RCC 7860 (cell line): ENCODE measurements around the gene ZNF497.
"Not testable (repeated sequence)": the region's sequence is repeated elsewhere in the genome, so short reads cannot be mapped to it uniquely, and the experiment has no call there.

Source experiments
- DNase-seq: peaks from one replicate; pipeline ENCODE4 v3.0.0-alpha.2; 2015; ENCODE audit warnings: low spot score
- FAIRE-seq: peaks from 2 replicates; lab custom pipeline; 2012; peaks lifted over from hg19 to GRCh38; lab: Jason Lieb, UNC

ZNF497 gene

DNA sequence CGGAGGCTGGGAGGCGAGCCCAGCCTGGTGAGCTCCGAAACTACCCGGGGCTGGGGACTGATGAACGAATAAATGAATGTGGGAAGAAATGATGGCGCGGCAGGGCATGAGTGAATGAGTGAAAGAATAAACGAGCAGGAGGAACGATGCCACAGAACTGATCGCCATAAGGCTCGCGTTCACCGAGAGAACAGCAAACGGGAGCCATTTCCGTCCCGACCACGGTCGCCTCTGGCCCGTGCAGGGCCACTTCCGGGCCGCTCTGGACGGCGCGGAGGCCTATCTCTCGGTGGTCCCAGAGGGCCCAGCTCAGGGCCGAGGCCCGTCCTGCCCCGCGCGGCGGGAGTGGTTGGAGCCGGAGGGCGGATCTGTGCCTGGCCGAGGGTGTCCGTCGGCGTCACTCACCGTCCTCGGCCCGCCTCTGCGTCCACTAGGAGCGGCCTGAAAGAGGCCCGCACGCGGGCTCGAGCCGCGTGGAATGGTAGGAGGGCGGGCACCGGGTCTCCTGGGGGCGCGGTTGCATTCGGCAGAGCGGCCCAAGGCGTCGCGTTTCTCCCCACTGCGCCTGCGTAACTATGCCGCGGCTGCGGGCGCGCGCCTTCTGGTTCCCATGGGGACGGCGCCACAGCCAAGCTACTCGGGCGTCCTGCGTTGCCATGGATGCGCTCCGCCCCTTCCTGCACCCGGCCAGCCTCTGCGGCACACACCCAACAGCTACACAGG, at the start of gene ZNF497:
Gene ZNF497 (minus strand): TSS at position 480 of the 723 bp plus-strand sequence. CDS start 5,116 bp downstream, outside the sequence.
- DNase-seq (peak; percentile 90), FAIRE-seq (peak; percentile 39)

DNA sequence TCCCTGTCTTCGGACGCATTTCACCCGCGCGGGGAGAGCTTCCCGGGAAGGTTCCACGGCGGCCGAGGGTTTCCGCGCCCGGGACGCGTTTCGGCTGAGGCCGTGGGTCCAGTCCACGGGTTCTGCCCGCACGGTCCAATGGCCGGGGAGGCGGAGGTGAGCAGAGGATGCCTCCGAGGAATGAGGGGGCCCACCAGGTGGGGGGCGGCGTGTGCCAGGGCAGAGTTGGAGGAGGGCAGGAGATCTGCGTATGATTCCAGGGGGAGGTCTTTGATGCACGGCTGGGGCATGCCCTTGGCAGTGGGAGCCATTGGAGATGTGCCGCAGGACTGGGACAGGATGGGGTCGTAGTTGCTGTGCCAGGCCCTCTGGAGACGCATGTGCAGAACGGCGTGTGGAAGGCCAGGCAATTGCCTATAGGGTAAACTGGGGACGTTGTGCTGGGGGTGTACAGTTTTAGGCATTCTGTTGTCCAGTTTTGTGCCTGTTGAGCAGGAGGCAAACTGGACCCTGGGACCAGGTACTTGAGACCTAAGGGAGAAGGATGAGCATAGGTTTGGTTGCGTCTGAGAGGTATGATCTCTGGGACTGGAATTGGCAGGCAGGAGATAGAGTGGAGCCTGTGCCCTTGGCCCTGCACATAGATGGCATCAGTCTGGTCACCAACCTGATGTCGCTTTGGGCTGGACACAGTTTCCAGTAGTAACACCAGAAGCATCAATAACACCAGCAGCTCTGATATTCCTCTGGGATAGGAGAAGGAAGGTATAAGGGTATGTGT, 46.6 kb upstream of the ZNF497 start:
- DNase-seq (peak; percentile 25), FAIRE-seq (no peak)

DNA sequence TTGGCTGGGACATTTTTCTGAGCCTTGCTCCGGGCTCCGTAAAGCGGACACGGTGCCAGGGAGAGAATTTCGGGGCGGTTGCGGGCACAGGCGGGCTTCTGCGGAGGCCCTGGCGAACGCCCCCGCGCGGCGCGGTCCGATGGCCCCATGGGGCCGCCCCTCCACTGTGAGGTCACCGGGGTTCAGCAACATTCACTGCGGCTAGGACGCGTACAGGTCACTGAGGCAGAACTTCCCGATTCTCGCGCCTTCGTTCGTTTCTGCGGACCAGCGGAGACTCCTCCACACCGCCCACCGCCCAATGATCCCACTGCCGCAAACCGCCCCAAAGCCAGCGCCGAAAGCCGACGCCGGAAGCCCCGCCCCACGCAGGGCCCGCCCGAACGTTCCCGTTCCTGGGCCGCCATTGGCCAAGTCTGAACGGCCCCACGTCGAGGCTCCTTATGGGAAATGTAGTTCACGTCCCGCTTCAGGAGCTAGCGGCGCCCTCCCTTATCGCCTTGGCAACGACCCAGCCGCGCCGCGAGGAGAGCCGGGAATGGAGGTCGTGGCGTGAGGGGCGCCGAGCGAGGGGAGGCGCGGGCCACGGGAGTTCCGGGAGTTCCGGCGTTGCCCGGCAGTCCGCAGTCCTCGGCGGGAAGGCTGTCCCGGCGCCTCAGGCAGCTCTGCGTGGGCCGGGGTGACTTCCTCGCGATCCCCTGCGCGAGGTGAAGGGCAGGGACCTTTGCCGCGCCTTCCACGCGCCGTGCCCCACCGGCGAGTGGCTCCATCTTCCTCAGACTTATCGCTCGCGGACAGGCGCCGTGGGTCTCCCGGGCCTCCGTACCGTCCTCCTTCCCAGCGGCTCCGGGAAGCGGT, 45.8 kb upstream of the ZNF497 start, which contains the start of gene ZNF584:
Gene ZNF584 (plus strand): TSS at position 498 of the 858 bp plus-strand sequence. CDS start 499 bp downstream, outside the sequence.
- no peak for FAIRE-seq
- DNase-seq: peak; percentile 86

DNA sequence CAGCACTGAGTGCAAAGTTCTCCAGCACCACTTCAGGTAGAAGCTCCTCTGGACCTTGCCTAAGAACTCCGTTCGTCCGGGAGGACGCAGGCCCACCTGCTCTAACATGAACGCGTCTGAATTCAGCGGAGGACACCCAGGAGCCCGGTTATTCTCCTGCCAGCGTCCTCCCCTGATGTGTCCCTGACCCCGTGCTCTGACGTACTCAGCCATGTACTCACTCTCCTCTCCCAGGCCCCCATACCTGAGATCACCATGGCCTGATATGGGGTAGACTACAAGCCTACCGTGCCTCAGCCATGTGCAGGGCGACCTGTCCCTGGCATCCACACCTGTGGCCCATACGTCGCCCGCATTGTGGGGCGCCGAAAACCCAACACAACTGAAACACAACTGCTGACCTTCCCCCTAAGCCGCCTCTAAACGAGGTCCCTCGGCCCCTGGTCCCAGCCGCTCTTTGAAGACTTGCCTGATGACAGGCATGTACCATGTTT, 45.2 kb upstream of the ZNF497 start:
- DNase-seq (no peak), FAIRE-seq (no peak)

DNA sequence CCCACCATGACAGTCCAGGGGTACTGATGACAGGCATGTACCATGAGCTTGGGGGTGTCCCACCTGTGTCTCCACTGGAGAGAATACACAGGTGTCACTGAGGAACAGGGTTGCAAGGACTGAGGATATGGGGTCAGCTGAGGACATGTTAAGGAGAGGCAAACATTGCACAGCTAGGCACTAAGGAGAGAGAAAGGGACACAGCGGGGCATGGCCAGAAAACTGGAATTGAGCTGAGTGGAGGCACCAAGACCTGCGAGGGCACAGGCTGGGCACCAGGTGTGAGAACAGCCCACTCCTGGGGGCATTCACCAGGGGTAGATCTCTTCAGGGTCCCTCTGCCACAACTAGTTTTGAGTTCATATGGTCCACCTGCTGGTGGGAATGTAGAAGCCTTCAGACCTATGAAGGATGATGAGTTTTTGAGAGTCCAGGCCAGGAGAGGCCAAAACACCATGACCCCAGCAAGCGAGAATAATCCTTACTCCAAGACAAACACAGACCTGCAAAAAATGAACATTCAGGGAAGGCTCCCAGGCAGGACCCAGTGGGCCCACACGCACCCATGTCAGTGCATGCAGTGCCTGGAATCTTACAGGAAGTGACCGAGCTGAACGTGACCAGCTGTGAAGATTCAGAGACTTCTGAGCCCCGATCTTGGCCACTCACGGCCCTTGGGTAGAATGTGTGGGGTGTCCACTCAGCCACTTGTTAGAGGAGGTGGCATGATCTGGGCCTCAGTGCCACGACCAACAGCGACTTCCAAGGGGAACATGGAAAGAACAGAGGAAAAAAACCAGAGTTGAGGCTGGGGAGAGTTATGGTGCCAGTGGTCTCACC, 44.5 kb upstream of the ZNF497 start:
- DNase-seq (no peak), FAIRE-seq (no peak)

DNA sequence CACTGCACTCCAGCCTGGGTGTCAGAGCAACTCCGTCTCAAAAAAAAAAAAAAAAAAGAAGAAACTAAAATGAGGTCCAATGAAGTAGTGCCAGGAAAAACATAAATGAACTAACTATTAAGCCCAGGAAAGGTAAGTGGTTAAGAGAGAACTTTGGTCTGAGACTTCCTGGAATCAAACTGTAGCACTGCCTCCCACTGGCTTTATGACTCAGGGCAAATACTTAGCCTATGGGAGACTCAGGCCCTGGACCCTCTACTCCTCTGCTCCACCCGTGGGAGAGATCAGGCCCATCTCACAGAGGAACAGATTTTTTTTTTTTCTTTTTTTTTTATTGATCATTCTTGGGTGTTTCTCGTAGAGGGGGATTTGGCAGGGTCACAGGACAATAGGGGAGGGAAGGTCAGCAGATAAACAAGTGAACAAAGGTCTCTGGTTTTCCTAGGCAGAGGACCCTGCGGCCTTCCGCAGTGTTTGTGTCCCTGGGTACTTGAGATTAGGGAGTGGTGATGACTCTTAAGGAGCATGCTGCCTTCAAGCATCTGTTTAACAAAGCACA, 41.4 kb upstream of the ZNF497 start:
- FAIRE-seq, DNase-seq: not testable (repeated sequence)

DNA sequence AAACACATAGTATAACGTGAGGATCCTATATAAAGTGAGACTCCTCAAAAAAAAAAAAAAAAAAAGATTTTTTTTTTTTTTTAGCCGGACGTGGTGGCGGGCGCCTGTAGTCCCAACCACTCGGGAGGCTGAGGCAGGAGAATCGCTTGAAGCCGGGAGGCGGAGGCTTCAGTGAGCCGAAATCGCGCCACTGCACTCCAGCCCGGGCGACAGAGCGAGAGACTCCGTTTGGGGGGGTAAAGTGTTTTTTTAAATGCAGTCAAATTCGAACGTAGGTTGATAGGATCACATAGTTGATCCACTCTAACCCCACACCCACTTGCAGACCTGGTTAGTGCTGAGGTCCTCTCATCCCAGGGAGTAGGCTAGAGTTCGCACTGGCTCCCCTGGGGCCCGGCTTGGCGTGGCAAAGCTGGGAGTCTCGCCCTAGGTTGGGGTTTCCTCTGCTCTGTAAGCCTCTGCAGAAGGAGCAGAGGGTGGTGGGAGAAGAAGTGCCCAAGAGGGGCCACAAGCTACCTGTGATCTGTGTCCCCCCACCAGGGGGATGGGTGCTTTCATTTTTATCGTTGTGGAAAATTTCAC, 39.4 kb upstream of the ZNF497 start:
- FAIRE-seq (no peak), DNase-seq (no peak)

DNA sequence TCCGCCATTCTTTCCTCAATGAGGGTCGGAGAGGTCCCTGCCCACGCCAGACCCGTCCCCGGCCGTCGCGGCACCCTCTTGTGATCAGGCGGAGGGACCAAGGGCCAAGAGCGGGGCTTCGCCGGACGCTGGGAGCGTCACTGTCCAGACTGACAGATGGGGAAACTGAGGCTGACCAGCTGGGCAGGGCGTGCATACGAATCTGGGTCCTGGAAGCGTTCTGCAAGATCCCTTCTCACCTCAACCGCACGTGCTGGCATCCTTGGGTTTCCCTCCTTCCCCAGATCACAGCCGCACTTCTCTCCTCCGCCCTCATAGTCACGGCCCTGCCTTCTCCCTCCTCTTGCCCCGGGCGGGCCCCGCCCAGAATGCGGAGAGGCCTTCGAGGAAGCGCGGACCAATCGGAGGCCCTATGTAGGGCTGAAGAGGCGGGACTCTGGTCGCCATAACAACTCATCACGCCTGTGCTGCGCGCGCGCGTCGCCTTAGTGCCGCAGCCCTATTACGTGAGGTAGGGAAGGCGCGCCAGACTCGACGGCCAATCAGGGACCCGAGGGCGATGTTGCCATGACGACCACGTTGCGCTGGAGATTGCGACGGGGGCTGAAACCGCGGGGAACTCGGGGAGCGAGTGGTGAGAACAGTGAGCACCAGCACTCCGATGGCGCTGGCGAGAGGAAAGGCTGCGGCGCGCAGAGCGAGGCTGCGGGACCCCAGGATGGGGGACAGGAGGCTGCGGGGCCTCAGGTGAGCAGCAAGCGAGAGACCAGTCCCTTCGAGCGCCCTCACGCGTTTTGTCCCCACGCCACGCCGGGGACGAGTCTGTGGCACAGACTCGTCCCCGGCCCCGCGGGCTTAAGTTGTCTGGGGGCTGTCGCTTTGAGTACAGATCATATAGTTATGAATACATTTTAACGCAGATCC, 38.6 kb upstream of the ZNF497 start:
- FAIRE-seq: peak; percentile 85
- DNase-seq: peak; percentile 96

DNA sequence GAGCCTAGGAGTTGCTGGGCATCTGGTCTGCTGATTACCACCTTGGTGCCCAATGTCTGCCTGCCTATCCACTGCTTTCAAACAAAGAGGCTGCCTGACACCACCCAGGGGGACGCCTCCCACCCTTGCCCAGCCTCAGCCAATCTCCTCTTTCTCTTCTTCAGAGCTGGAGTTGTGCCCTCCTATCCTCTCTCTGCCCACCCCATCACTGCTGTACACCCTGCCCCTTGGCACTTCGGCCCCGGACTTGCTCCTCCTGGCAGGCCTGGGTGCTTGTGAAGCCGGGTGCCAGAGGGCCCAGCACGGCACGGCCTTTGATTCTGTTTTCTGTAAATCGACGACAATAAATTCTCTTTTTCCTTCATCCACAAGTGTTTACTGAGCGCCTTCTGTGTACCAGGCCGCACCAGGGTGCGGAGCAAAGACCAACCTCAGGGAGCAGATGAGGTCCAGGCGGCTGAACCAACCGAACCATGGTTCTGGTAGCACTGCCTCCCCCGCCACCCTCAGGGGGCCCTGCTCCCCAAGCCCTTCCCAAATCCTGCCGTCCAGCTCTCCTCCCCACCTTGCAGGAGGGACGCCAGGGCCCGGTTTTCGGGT, 37.9 kb upstream of the ZNF497 start:
- no peak for DNase-seq
- no peak for FAIRE-seq

DNA sequence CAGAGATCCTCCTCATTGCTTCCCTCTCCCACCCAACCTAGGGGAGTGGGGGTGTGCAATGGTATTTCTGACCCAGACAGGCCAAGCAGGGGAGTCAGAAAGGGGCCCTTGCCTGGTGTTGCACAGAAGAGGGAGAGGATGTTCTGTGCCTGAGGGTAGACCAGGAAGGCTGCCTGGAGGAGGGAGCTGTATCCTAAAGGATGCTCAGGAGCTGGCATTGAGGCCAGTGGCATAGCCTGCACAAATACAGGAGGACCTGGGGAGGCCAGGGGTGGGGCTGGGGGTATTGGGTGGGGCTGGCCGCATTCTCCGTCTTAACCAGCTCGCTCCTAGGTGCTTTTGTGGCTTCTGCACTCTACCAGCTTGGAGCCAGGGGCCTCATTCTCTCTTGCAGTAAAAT, 37.4 kb upstream of the ZNF497 start:
- DNase-seq (no peak), FAIRE-seq (no peak)

DNA sequence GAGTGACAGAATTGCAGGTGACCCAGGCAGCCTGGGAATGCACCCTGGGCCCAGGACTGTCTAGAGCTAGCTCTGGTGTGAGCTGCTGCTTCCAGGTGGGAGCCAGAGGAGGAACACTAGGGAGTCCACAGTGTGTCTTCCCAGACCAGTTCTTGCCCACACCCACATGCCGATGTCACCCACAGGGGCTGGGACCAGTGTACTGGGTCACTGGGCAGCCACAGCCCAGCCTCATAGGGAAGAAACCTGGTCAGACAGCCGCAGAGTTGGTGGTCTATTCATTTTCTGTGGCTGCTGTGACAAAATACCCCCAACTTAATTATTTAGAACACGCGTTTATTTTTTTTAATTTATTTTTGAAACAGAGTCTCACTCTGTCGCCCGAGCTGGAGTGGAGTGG, 36.0 kb upstream of the ZNF497 start:
- FAIRE-seq: no peak
- DNase-seq: no peak

DNA sequence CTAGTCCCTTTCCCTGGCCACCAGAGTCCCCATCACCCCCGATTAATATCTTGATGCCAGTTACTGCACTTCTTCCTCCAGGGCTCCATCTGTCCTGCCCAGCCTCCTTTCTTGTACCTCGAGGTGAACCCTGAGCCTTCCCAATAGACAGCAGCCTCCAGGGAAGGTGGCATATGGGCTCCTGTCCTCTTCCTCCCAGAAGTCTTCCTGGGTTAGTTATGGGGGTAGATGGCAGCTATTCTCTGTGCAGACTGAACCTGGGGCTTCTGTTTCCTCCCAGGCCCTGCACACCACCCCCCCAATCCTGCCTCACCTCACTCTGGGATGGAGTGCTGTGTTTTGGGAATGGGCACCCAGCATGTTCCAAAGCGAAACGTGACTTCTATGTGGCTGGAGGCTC, 35.5 kb upstream of the ZNF497 start:
- FAIRE-seq (no peak), DNase-seq (no peak)

DNA sequence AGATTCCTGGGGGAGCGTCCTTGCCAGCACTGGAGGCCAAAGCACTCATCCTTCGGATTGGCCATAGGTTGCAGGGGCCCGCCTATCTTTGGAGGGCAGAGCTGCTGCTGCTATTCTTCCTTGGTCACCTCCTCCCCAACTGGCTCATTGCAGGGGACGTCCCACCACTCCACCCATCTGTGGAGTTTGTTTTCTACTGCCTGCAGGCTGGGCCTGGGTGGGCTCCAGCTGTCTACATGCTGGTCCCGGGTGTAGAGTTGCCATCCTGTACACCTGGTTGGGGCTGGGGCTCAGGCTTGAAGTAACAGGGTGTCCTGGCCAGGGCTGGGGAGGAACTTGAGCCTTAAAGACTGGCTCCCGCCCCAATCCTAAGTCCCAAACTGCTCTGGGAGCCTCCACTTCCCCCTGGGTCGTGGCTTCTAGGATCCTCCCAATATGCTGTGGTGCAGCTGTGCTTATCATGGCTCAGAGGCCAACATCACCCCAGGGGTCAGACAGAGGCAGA, 35.0 kb upstream of the ZNF497 start:
- DNase-seq (no peak), FAIRE-seq (no peak)

DNA sequence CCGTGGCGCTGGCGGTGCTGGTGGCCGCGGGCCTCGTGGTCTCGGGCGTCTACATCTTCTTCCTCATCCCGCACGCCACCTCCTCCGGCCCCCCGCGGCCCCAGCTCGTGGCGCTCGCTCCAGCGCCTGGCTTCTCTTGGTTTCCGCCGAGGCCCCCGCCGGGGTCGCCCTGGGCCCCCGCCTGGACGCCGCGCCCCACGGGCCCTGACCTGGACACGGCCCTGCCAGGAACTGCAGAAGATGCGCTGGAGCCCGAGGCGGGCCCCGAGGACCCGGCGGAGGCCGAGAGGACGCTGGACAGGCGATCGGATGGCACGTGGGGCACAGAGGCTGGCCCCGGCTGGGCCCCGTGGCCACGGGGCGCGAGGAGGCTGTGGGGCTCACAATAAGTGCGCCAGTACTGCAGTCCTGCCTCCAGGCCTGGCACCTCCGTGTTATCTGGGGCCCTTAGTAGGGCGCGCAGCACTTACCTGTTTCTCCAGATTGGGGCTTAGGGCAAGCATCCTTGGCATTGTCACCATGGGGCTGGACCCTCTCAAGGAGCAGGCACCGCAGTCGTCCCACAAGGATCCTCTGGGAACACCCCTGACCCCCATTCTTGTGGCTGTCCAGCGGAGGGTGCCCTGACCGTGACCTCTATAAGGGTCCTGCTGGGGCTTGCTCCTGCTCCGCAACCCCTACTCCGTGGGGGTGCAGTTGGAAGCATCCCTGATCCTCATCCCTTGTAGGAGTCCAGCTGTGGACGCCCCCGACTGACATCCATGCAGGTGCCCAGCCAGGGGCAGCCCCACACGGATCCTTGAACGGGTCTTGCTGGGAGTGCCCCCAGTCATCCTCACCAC, 34.4 kb upstream of the ZNF497 start:
- DNase-seq (no peak), FAIRE-seq (no peak)

DNA sequence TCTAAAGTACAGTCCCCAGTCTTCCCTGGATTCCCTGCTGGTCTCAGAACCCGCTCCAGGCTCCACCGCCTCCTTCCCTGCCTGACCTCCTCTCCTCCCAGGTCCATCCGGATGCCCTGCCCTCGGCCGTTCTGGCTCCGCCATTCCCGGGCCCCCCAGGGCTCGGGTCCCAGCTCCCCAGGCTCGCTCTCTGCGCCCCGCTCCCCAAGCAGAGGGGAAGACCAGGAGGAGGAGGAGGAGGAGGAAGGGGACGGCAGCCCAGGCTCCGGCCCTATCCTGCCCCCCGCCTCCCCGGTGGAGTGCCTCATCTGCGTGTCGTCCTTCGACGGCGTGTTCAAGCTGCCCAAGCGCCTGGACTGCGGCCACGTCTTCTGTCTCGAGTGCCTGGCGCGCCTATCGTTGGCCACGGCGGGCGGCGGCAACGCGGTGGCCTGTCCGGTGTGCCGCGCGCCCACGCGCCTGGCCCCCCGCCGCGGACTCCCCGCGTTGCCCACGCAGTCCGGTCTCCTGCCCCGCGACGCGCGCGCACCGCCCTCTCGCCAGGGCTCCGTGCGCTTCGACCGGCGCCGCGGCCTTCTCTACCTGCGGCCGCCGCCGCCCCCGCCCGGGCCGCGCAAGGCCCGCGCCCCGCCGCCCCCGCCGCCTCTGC, 33.6 kb upstream of the ZNF497 start:
- FAIRE-seq (no peak), DNase-seq (no peak)

DNA sequence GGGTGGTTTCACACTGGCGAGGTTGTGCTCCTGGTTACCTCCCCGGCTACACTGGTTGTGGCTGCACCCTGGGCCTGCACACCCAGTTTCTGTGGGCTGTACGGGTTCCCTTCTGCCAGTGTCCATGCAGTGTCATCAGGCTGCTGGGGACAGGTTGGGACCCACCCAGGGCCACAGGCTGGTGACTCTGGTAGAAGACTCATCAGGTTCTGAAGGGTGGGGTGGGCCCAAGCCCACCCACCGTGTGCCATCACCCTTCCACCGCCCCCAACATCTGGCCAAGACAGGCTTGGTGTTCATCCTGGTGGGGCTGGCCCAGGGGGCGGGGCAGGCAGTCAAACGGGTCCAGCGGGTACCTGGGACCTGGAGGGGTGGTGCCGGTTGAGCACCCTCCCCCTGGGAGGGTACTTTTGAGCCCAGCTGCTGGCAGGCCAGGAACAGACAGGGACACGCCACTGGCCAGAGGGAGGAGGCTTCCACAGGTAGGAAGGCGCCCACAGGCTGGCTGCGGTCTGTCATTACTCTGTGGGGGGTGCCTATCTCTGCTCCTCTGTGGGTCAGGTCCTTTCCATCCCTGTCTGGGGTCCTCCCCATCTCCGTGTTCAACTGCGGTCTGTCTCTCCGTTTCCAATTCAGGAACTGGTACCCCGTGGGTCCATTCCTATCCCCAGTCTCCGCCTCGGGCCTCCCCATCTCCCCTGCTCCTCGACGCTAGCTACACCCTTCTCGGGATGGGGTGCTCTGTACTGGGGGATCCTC, 32.8 kb upstream of the ZNF497 start, which contains the start of gene RNF225:
Gene RNF225 (plus strand): TSS at position 437 of the 759 bp plus-strand sequence. CDS start 434 bp downstream, outside the sequence.
- DNase-seq: peak; percentile 18
- FAIRE-seq: no peak
